Ureter (tissue), 1 donor: ENCODE results near the gene CLEC4A. TPM values are rescaled to one million over a fixed set of nuclear protein-coding genes. Genes with fewer than 3 reads are reported as not detected.
A peak's percentile ranks its signal among the peaks of the same experiment; 100 is the strongest.
"Not testable (repeated sequence)": the region's sequence is repeated elsewhere in the genome, so short reads cannot be mapped to it uniquely, and the experiment has no call there.

Experiments used
- DNase-seq: peaks from one replicate; pipeline ENCODE4 v3.0.0-alpha.2; 2020; ENCODE audit warnings: low spot score
- total RNA-seq: library from RNA; stranded (reverse); gene quantifications from one replicate; pipeline ENCODE4 v1.2.4, GENCODE V29; 2023
- donor health status: DM: yes; HTN: yes; CAD: no.

CLEC4A gene
- total RNA-seq, 1 donor from 2014 or later = 2.1 TPM

GRCh38 chr12:8133636-8134397 lies 10.4 kb downstream of the CLEC4A start:
- DNase-seq = not testable (repeated sequence)

- not testable (repeated sequence) for DNase-seq
Measured at GRCh38 chr12:8134398-8134930, 11.0 kb downstream of the CLEC4A start.

GRCh38 chr12:8141647-8142046 lies 18.2 kb downstream of the CLEC4A start:
- not testable (repeated sequence) for DNase-seq

- no peak for DNase-seq
Measured at GRCh38 chr12:8143261-8143660, 19.8 kb downstream of the CLEC4A start.

GRCh38 chr12:8145754-8146441 lies 22.5 kb downstream of the CLEC4A start:
- DNase-seq = peak; percentile 46

- no peak for DNase-seq
Measured at GRCh38 chr12:8146442-8146771, 23.0 kb downstream of the CLEC4A start.

- no peak for DNase-seq
Measured at GRCh38 chr12:8154526-8154925, 31.1 kb downstream of the CLEC4A start.

- DNase-seq = no peak
Measured at GRCh38 chr12:8156416-8156815, 33.0 kb downstream of the CLEC4A start.

GRCh38 chr12:8156845-8157244 lies 33.4 kb downstream of the CLEC4A start, which contains the start of gene ZNF705A:
TSS of gene ZNF705A (plus strand) at chr12:8157015. CDS start at chr12:8172626, 15,611 bp downstream.
- DNase-seq = no peak

GRCh38 chr12:8157484-8158198 lies 34.2 kb downstream of the CLEC4A start:
- DNase-seq = no peak

- not testable (repeated sequence) for DNase-seq
Measured at GRCh38 chr12:8172911-8173310, 49.5 kb downstream of the CLEC4A start.

GRCh38 chr12:8179989-8180585 lies 56.7 kb downstream of the CLEC4A start:
- peak; percentile 80 for DNase-seq

- DNase-seq = not testable (repeated sequence)
Measured at GRCh38 chr12:8181271-8181670, 57.9 kb downstream of the CLEC4A start.

GRCh38 chr12:8182923-8183322 lies 59.5 kb downstream of the CLEC4A start:
- not testable (repeated sequence) for DNase-seq

- DNase-seq = not testable (repeated sequence)
Measured at GRCh38 chr12:8183346-8183745, 59.9 kb downstream of the CLEC4A start.

GRCh38 chr12:8184206-8184605 lies 60.8 kb downstream of the CLEC4A start:
- not testable (repeated sequence) for DNase-seq

GRCh38 chr12:8188088-8188487 lies 64.7 kb downstream of the CLEC4A start:
- not testable (repeated sequence) for DNase-seq
